NCI-H82 treated with DMSO at 0.1 percent for 48 hours (cell line): Measurements from ENCODE around the gene TBC1D4.

ENCODE experiments used
- DNase-seq: peaks from one replicate; lab custom pipeline; 2025; ENCODE audit not compliant: unreplicated experiment; lab: John Stamatoyannopoulos, UW

Gene TBC1D4

DNA sequence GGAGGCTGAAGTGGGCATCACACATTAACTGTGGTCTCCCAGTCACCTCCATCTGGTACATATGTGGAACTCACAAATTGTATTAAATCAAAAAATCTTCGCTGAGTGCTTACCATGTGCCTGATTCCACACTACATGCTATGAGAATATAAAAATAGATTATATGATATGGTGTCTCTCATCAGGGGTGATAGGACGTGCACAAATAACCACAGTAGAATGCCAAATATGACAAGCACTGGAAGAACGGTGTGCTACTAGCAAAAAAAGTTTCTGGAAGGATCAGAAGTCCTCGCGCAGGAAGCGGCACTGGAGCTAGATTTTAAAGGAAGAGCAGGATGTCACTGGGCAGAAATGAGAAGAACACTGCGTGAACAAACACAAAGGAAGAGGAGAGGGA is 62.3 kb downstream of the TBC1D4 start:
- DNase-seq = no peak

DNA sequence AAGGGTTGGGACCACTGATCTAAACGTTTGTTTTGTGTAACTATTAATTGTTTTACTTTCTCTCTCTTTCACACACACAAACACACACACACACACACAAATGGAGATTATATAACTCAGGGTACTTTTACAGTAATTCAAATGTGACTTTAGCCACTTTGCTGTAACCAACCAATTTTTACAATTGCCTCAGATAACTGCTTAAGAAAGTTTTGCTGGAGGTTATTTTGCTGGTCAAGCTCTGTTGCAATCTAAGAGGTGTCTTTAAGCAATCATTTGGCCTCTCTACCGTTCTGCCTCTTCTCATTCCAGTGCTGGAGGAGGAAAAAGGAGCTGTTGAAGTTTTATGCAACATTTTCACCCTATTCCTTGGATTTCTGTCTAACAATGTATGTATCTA is 63.0 kb downstream of the TBC1D4 start:
- no peak for DNase-seq

DNA sequence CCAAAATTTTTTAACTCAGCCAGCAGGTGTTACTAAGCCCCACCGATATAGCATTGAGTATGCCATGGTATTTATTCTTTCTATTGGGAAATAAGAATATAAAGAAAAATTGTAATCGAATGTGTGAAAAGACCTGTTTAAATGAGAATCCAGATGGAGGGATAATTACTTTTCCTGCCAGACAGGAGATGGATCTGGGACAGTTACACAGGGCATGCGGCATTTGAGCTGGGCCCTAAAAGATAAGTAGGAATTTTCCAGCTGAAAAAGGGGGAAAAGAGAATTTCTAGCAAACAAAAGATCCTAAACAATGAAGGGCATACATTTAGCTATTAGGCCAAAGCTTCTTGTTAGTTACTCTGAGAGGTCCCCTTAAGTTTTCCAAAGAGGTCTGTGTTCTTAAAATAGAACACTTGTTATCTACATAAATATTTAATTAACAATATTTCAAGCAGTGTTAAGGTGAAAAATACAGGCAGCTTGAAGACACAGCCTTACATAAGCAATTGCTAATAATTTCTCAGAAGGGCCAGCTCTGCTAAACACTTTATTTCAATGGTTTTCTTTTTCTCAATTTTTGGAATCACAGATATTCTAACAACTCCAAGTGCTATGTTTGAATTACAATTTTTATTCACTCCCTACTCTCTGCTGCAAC is 63.7 kb downstream of the TBC1D4 start:
- DNase-seq = no peak

DNA sequence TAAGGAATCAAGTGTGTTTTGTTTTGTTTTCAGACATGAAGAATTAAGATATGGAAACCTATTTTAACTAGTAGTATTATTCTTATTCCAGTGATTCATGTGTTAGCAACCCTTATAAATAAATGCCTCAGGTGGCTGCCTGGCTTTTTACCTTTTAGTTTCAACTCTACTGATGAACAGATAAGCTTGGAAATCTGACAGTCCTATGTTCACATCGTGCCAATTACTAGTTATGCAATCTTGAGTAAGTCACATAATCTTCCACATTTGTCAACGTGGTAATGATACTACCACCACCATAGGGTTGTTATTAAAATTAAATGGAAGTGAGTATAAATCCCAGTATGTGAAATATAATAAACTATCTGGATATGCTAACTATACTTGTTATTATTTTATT is 64.3 kb downstream of the TBC1D4 start:
- no peak for DNase-seq

DNA sequence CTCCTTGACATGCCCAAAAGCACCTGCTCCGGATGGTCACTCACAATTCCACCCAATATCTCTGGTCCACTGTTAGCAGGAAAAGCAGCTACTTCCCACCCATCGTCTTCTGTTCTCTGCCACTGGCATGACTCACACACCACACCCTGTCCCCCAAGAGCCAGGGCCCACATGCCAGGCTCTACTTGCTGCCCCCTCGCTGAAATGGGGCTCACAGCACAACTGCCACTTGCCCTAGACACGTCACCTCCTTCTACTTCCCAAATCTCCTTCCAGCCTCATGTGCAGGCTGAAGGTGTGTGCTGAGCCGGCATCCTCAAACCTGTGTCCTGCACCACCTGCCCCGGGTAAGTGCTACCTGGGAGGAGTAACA is 65.0 kb downstream of the TBC1D4 start:
- no peak for DNase-seq

DNA sequence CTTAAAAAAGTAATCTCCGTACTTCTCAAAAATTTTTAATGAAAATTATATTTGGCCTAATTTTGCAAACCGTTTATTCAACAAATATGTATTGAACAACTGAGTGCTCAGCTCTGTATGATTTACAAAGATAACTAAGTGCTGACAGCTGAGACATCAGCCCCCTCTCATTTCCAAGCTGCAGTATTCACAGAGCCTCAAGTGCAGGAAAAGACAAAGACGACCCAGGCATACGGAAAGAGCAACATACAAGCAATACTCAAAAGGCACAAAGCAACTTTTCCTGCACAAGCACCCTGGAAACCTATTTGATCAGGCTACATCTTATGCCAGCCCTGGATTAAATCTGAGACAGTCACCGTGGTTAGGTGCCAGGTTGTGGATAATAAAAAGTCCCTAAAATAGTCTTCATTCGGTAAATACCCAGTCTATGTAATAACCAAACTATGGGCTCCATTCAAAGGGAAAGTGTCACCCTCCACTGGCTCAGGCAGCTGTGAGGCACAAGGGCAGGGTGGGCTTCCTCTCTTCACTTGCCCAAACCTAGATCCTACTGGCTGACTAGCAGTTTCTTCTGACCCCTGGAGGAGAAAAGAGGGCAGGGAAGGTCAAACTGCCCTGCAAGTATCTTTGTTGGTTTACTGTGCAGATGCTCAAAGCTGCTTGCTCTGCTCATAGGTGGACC is 65.5 kb downstream of the TBC1D4 start:
- no peak for DNase-seq

DNA sequence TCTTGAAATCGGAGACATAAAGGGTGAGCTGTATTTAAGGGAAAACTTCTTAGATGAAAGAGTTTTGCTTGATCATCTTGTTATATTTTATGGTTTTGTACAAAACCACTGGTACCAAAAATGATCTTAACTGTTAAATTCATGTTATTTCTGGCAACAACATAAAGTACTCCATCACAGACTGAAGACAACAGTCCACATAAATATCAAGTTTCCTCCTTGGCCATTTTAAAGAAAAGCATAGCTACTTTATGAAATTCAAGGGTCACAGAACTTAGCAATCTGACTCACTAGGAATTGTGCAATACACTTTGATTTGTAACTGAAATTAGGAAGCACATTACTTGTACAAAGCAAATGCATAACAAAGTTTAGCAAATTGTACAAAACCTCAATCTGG is 66.3 kb downstream of the TBC1D4 start:
- no peak for DNase-seq

DNA sequence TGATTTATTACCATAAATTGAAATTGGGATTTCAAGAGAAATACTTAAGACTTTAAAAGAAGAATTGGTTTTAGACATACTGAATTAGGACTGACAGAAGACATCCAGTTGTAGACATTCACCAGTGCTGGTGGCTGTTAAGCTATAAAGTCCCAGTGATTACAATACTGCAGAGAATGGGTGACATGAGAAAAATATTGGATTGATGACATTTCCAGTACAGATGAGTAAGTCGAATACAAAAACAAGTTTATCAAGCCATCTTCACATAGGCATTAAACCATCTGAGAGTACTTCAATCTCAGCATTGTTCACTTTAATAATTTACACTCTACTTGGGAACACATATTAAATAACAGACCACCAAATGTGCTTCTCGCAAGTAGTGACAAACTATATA is 66.8 kb downstream of the TBC1D4 start:
- DNase-seq = no peak

DNA sequence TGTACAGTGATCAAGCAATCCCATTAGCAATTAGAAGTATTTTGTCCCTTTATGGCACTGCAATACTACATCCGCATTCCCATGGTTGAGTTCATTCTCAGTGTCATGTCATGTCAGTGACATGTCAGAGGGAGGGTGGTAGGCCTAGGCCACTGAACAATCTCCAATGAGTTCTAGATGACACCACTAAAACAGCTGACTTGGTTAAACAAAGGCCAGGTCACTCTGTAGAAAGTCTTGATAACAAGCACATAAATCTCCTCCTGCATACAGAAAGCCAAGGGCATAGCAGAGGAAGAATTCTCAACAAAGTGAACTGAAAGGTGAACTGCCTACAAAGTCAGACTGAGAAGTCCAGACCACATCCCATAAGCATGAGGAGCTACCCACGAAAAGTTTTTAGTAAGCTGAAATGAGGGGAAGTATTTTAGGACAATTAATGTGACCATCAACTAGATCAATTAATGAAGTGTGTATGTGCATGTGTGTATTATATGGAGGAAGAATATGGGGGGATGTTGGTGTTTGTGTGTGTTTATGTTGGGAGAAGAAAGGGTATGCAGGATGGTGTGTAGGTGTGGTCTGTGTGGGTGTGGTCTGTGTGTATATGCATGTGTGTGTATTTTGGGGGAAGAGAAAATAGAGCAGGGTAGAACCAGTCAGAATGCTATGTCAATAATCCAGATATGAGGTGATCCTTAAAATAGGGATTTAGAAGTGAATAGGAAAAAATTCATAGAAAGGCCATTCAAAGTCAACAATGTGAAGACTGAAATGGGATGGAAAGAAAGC is 67.7 kb downstream of the TBC1D4 start:
- DNase-seq = no peak

DNA sequence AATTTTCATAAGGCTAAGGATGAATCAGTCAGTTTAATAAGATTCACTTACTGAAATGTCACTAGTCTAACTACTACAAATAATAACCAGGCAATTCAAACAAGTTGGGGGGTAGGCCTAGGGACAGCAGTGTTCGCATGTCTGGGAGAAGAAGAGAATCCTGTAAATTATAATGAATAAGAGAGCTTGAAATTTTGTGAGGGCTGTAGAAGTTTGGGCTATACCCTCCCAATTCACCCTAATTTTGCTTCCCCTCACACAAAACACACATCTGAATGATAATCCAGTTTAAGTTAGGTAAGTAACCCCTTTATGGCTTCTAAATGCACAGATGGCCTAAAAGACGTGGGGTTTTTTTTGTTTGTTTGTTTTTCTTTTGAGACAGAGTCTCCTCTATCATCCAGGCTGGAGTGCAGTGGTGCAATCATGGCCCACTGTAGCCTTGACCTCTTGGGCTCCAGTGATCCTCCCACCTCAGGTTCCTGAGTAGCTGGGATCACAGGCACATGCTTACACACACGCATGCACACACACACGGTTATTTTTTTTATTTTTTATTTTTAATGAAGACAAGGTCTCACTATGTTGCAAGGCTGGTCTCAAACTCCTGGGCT is 69.9 kb downstream of the TBC1D4 start:
- no peak for DNase-seq

DNA sequence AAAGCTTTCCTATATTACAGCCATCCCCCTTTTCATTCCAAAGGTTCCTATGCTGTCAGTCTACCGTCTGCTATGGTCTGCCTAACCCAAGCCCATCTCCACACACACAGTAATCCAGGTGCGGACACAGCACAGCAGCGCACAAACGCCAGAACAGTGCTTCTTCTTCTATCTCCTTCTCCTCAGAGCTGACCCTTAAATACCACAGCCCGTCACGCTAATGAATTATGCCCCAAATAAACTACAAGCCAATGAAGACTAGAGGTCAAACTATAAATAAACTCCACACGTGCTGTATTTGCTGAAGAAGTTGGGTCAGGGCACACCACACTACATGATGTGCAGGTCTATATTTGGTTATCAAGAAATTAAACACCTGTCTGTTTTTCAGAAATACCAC is 71.8 kb downstream of the TBC1D4 start:
- no peak for DNase-seq

DNA sequence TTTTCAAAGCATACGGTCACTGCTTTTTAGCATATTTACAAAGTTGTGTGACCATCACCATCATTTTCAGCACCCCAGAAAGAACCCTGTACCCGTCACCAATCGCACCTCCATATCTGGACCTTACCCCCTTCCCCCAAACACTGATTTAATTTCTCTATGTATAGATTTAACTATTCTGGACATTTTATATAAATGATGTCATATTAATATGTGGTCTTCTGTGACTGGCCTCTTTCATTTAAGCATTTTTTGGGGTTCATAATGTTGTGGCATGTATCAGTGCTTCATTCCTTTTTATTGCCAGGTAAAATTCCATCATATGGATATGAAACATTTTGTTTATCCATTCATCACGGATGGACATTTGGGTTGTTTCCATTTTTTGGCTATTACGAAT is 74.0 kb downstream of the TBC1D4 start:
- no peak for DNase-seq

DNA sequence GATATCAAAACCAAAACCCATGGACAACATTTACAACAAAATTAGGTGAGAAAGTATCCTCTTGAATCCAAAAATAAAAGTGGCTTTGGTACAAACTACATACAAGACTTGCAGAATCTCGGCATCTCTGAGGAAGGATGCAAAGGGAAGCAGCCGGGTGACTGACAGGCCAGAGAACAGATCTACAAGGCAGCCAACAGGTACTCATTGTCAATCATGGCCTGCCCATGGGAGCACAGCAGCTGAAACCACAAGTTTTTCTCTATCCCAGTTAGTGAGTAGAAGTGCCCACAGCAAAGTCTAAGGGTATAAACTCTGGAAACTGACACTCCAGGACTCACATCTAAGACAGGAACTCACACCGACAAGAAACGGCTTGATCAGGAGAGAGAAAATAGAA is 74.5 kb downstream of the TBC1D4 start:
- no peak for DNase-seq

DNA sequence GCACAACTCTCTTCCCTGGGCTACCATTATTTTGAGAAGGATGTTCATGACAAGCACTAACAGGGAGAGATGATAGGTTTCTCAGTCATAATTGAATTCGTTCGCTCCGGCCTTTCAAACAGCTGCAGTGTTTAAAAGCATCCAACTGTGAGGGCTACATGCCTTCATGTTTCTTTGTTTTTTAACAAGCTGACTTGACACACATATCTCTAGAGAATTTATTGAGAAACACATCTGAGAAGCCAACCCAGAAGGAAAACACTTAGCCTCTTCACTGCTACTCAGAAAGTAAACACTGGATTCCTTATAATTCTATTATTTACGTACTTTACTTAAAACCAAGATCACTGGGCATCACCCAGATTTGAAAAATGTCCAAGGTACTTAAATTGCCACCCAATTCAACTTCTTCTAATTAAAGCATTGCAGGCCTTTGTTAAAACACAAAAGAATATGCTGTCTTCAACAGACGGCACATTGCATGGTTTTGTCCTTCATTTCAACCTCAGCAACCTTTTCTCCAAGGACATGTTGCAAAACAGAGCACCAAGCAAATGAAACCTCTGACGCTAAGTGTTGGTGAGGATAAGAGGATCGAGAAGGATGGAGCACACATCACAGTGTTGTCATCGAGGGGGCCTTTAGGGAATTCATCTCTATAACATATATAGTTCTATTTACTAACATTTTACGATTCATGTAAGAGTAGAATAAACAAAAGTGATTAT is 75.8 kb downstream of the TBC1D4 start:
- no peak for DNase-seq

DNA sequence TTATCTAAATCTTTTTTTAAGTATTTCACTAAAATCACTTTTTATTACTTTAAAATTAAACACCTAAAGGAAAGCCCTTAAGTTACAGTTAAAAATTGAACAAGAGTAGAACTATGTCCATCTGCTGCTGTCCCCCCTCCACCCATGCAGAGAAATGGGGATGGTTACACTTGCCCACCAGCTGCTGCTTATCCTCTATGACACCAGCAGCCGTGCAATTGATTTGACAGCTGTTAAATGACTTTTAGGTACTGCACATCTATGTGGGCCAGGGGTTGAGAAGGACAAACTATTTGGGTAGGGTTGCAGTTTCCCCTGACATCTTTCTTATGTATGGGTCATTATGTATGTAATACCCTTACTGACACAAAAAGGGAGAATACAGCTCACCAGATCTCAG is 77.2 kb downstream of the TBC1D4 start:
- no peak for DNase-seq

DNA sequence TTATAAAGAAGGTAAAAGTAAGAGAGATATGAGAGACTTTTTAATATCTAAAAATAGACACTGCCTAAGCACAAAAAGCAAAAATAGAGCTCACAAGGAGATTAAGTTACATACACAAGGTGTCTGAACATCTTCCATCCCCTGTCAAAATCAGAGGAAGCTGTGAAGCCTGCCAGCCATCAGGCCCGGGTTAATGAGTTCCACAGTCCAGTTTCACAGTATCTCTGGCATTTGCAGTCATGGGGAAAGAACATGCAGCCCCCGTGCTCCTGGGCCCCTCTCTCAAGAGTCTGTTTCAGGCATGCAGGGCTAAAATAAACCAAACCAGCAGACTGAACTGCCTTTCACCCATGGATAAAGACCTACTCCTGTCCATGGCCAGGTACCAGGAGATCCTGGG is 79.2 kb downstream of the TBC1D4 start:
- no peak for DNase-seq

DNA sequence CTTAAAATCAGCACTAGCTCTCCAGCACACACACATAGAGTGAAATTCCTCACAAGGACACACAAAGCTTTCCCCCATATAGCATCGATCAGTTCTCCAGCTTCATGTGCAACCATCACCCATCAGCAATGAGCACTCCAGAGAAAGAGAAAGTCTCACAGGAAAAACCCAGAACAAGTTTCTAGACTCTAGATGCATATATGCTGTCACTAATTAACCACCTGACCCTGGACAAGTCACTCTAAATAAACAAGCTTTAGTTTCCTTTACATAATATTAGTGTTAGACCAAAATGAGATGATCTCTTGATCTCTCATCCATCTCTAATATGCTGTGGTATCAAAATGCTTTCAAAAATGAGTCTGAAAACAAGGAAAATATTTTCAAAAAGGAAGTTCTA is 81.2 kb downstream of the TBC1D4 start:
- DNase-seq = no peak

DNA sequence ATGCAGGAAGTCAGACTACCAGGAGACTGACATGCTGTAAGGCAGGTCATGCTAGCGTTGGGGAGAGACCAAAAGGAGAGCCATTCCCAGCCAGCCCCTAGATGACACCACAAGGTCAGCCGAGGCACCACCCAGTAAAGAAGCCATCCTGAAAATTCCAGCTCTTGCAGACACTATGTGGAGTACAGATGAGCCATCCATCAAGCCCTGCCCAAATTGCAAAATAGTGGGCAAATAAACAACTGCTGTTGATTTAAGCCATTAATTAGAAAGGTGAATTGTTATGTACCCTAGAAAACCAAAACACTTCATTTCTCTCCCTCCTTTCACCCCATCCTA is 82.1 kb downstream of the TBC1D4 start:
- DNase-seq = no peak

DNA sequence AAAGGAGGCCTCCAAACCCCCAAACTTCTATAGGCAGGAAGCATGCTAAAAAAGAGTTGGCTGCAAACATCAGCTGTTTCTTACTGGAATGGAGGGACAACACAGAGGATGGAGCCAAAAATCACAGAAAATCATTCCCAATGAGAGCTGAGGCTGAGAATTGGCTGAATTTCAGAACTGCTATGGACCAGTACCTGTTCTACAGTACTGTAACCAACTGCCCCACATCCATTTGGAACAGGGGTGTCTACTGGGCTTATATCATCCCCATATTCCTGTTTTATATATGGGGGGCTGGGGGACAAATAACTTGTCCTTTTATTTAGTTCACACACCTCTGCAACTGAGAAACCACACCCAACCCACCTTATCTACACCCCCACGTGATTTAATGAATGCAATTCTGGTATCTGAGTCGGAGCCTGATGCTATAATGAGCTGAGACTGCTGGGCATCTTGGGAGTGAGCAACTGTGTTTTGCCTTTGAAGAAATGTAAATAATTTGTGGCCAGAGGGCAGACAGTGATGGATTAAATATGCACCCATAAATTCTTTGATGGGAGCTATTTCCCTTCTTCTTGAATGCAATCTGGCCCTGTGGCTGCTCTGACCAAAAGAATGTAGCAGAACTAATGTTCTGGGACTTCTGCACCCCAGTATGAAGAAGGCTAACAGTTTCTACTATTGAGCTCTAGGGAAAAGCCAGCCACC is 82.6 kb downstream of the TBC1D4 start:
- DNase-seq = no peak

DNA sequence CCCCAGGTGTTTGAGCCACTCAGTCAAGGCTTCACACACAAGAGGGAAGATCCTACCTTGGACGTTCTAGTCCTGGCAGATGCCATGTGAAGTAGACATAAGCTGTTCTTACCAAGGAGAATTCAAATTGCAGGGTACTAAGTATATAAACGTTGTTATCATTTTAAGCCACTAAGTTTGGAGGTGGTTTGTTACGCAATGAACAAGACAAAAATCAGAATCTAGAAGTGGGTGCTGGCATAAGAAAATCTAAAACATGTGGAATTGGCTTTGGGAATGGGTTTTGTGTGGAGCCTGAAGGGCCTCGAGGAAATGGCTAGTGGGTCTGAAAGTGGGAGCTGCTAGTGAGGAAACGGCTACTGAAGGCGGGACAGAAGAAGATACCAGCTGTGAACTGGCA is 83.9 kb downstream of the TBC1D4 start:
- DNase-seq = no peak

DNA sequence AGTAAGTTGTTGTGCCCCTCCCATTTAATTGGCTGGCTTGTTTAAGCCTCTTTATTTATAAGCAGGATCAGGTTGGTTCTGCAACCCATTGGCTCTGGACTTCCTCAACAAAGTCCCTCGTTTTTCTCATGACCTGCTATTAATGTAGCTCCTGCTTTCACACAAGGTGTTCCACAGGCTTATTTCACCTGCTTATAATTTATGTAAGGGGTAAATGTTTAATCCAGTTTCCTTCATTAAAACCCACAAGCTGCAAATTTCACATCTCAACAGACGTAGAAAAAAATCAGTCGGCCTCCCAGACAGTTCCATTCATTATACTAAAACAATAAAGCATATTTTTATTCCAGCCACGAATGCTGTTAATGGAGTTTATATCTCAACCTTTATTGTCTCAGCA is 86.1 kb downstream of the TBC1D4 start:
- no peak for DNase-seq
